Pancreas (tissue), 10 donors: ENCODE results near the gene GGA1. TPM values are rescaled to one million over a fixed set of nuclear protein-coding genes. Genes with fewer than 3 reads are reported as not detected.
A peak's percentile ranks its signal among the peaks of the same experiment; 100 is the strongest.

ENCODE experiments used
- ATAC-seq, 4 donors: fragments of 200-7000 bp; cut with Tn5 transposase; one replicate each; pipeline versions ENCODE4 v1.8.0 to v1.9.1; 2020; ENCODE audit warnings: mild to moderate bottlenecking in 4 of 4, moderate library complexity in 4 of 4
- DNase-seq, 6 donors: peaks; one replicate each; pipeline ENCODE4 v3.0.0-alpha.2; 2020
- FAIRE-seq: peaks from 2 replicates; lab custom pipeline; 2012; peaks lifted over from hg19 to GRCh38; lab: Jason Lieb, UNC
- H3K27ac ChIP-seq, 4 donors: fragments of 200-600 bp; sonication (generic); 1 replicate in 3 of 4; 2 replicates in 1 of 4; pipeline versions ENCODE4 v1.5.0 to v1.8.0; 2020
- H3K27me3 ChIP-seq, 4 donors: fragments of 200-600 bp; one replicate each; pipeline ENCODE4 v1.8.0; 2021
- H3K36me3 ChIP-seq, 3 donors: fragments of 200-600 bp; sonication (generic) in 1 of 3; one replicate each; pipeline versions ENCODE4 v1.5.0 to v1.8.0; 2020 to 2021
- H3K4me1 ChIP-seq, 3 donors: fragments of 200-600 bp; one replicate each; pipeline ENCODE4 v1.8.0; 2021
- H3K4me3 ChIP-seq, 4 donors: fragments of 200-600 bp; sonication (generic) in 2 of 4; one replicate each; pipeline versions ENCODE4 v1.5.0 to v1.8.0; 2020 to 2021
- H3K9me3 ChIP-seq, 4 donors: fragments of 200-600 bp; one replicate each; pipeline ENCODE4 v1.8.0; 2021
- CTCF ChIP-seq, 4 donors: fragments of 200-600 bp; sonication (generic) in 3 of 4; IDR thresholded peaks; one replicate each; pipeline versions ENCODE4 v1.5.0 to v1.8.0; 2021; ENCODE audit warnings: antibody characterized with exemption in 4 of 4
- WGBS, 2 donors: extraction: QIAGEN DNeasy Blood & Tissue Kit; methylation state at CpG; one replicate each; pipeline ENCODE4 v1.1.7; 2013; 5-methylcytosine and 5-hydroxymethylcytosine counted together
- intact Hi-C, 3 donors: fragments of 100-400 bp; cut with DNase I; formaldehyde crosslinking; loops; one replicate each; pipeline versions ENCODE4 v1.11.1 to v1.14.2; 2022
- polyA plus RNA-seq, 2 donors: library from polyadenylated mRNA; stranded (reverse); fragments of 200-250 nt; gene quantifications; one replicate each; pipeline ENCODE4 v1.2.3, GENCODE V29; 2013
- total RNA-seq, 6 donors: library from RNA; stranded (reverse); fragmentation: NEBNext Ultra II Directional in 4 of 6; extraction: Animal tissue kit (Norgen Biotek cat#: 25700) in 4 of 6; gene quantifications; one replicate each; pipeline versions ENCODE4 v1.2.1 to v1.2.4, GENCODE V29; 2021 to 2023
- donor health status: healthy with polysubstance abuse.
- donor health status: DM: no; HTN: no; CAD: no; lungs with moderate emphysema.
- donor health status: DM: no; HTN: no; CAD: no.
- donor health status: control.
- donor health status: control.
- donor health status: Bipolar disorder and iron deficiency.
- donor health status: DM: yes; HTN: yes; CAD: no.
- donor health status: DM: no; HTN: no; CAD: no.
- donor health status: DM: no; HTN: no; CAD: no.
- donor health status: DM: yes; HTN: yes; CAD: no.

GGA1 gene
- total and polyA plus RNA-seq, 8 donors = 17.9 to 84.9 (median 23.9) TPM

DNA sequence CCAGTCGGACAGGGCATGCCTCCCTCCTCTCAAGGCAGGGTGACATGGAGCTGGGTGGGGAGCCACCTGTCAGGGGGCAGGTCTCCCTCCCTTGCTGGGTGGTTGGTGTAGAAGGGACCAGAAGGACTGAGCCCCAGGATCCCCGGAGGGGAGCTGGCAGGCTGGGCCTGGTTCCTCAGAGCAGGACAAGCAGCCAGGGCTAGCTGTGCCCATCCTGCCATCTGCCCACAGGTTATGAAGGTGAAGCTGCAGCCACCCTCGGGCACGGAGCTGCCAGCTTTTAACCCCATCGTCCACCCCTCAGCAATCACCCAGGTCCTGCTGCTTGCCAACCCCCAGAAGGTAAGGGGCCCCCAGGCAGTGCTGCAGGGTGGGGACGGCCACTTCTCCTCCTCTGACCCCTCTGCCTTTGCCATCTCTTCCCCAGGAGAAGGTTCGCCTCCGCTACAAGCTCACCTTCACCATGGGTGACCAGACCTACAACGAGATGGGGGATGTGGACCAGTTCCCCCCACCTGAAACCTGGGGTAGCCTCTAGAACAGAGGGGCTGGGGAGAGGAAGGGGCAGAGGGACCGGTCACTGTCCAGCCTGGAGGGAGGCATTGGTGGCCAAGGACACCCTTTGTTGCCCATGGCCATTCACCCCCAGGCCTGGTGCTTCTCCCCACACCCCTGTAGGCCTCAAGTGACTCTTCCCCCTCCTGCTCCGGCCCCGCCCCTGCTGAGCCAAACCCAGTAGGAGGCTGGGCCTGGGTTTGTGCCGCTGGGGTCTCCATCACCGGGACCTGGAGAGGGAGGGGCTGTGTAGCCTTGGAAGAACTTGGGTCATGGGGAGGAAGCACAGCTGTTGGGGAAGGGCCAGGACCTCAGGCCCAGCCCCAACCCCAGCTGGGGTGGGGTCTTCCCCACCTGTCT, 23.8 kb downstream of the GGA1 start:
- Histone ChIP-seq H3K36me3 (peaks cover 0 to 7% (median 5%) of the 10 kb centered on the region in 3 donors), H3K27ac (peak overlapping the region in 3 of 4 donors; percentile 17 to 61 (median 22)), H3K4me1 (no peaks in the 10 kb centered on the region), H3K9me3 (no peaks in the 10 kb centered on the region), H3K27me3 (no peaks in the 10 kb centered on the region), H3K4me3 (no peak overlapping the region)
- no peak for TF ChIP-seq CTCF (IDR thresholded peaks at IDR 0.05)
- ATAC-seq (no peak), FAIRE-seq (no peak), DNase-seq (no peak)
- 83 to 88% methylated on average over 13 to 14 of the region's 14 CpGs for WGBS, 2 donors
- intact Hi-C loops = no loop called here

GRCh38 chr22:37633089-37633624, 24.5 kb downstream of the GGA1 start:
- Histone ChIP-seq H3K4me1 (no peaks in the 10 kb centered on the region), H3K36me3 (peaks cover 0 to 7% (median 5%) of the 10 kb centered on the region in 3 donors), H3K9me3 (no peaks in the 10 kb centered on the region), H3K4me3 (no peak overlapping the region), H3K27me3 (no peaks in the 10 kb centered on the region), H3K27ac (peak overlapping the region in 3 of 4 donors; percentile 22 to 61 (median 44))
- no peak for DNase-seq
- intact Hi-C loops = no loop called here
- no peak for TF ChIP-seq CTCF (IDR thresholded peaks at IDR 0.05)
- ATAC-seq = no peak
- FAIRE-seq = no peak
- 74 to 78% methylated on average over 11 of the region's 11 CpGs for WGBS, 2 donors

DNA sequence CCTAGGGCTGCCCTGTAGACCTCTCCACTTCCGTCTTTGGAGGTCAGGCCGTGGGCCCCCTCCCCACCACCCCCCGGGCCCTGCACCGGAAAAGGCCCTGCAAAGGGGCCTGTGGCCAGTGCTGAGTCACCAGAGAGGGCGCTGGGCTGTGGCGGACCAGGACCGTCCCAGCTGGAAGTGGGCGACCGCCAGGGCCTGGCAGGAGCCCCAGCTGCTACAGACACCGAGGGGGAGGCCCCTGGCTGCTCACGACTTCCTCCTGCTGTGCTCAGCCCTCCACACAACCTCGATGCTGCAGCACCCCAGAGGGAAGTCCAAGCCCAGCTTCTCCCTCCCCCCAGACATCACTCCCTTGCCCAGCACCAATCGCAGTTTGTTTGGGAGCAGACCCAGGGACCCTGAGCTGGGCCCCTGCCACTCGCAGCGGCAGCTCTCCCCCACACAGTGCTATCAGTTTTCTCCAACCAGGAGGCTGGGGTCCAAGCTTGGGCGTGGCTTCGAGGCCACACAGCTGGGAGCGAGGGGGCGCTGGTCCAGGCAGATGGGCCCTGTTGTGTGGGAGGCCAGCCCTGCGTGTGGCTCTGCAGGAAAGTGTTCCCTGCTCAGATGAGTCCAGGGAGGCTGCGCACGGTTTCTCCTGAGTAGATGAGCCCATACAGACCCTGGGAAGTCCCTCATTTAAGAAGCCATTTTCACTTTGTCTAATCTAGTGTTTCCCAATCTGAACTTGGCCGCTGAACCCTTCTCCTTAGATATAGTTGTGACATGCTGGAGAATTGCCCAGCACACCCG, 25.2 kb downstream of the GGA1 start:
- 45 to 48% methylated on average over 24 of the region's 24 CpGs for WGBS, 2 donors
- DNase-seq (peak in 3 of 6 donors; percentile 47 to 67 (median 60)), FAIRE-seq (no peak), ATAC-seq (peak; percentile 14 to 80 (median 68))
- no peak for TF ChIP-seq CTCF (IDR thresholded peaks at IDR 0.05)
- no peaks in the 10 kb centered on the region for H3K4me1 ChIP-seq
- no peaks in the 10 kb centered on the region for H3K27me3 ChIP-seq
- peaks cover 0 to 7% (median 5%) of the 10 kb centered on the region in 3 donors for H3K36me3 ChIP-seq
- H3K4me3 ChIP-seq = no peak overlapping the region
- H3K27ac ChIP-seq = peak overlapping the region in 3 of 4 donors; percentile 16 to 61 (median 52)
- intact Hi-C loops = no loop called here
- H3K9me3 ChIP-seq = no peaks in the 10 kb centered on the region

- H3K27ac ChIP-seq = peak overlapping the region in 3 of 4 donors; percentile 16 to 61 (median 52)
- peaks cover 0 to 5% (median 3%) of the 10 kb centered on the region in 3 donors for H3K36me3 ChIP-seq
- DNase-seq (no peak), FAIRE-seq (no peak), ATAC-seq (peak in 3 of 4 donors; percentile 1 to 3 (median 2))
- H3K4me3 ChIP-seq = no peak overlapping the region
- no peaks in the 10 kb centered on the region for H3K27me3 ChIP-seq
- intact Hi-C loops = no loop called here
- TF ChIP-seq CTCF (IDR thresholded peaks at IDR 0.05) = no peak
- peaks cover 0 to 4% (median 0%) of the 10 kb centered on the region in 3 donors for H3K4me1 ChIP-seq
- 67 to 68% methylated on average over 8 of the region's 8 CpGs for WGBS, 2 donors
- H3K9me3 ChIP-seq = no peaks in the 10 kb centered on the region
These were observed 25.8 kb downstream of the GGA1 start for GRCh38 chr22:37634417-37634924.
